GM12875 (cell line): ENCODE results near the gene QSOX1.

Source experiments
- H3K4me3 ChIP-seq: one replicate; pipeline ENCODE4 v1.5.1; 2011; ENCODE audit warnings: low read depth, low read length, control low read depth
- TF ChIP-seq, protein P1 (sequence below): IDR thresholded peaks from 2 replicates; pipeline ENCODE4 v1.5.1; 2011; ENCODE audit warnings: low read depth, mild to moderate bottlenecking, control low read depth, inconsistent platforms, low read length, moderate library complexity, borderline replicate concordance; ENCODE audit not compliant: insufficient read depth

Gene QSOX1

GRCh38 chr1:180235077-180235501, 80.4 kb downstream of the QSOX1 start:
- H3K4me3 ChIP-seq, result no peak overlapping the region
- TF ChIP-seq, protein P1, sequence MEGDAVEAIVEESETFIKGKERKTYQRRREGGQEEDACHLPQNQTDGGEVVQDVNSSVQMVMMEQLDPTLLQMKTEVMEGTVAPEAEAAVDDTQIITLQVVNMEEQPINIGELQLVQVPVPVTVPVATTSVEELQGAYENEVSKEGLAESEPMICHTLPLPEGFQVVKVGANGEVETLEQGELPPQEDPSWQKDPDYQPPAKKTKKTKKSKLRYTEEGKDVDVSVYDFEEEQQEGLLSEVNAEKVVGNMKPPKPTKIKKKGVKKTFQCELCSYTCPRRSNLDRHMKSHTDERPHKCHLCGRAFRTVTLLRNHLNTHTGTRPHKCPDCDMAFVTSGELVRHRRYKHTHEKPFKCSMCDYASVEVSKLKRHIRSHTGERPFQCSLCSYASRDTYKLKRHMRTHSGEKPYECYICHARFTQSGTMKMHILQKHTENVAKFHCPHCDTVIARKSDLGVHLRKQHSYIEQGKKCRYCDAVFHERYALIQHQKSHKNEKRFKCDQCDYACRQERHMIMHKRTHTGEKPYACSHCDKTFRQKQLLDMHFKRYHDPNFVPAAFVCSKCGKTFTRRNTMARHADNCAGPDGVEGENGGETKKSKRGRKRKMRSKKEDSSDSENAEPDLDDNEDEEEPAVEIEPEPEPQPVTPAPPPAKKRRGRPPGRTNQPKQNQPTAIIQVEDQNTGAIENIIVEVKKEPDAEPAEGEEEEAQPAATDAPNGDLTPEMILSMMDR, result no peak

DNA sequence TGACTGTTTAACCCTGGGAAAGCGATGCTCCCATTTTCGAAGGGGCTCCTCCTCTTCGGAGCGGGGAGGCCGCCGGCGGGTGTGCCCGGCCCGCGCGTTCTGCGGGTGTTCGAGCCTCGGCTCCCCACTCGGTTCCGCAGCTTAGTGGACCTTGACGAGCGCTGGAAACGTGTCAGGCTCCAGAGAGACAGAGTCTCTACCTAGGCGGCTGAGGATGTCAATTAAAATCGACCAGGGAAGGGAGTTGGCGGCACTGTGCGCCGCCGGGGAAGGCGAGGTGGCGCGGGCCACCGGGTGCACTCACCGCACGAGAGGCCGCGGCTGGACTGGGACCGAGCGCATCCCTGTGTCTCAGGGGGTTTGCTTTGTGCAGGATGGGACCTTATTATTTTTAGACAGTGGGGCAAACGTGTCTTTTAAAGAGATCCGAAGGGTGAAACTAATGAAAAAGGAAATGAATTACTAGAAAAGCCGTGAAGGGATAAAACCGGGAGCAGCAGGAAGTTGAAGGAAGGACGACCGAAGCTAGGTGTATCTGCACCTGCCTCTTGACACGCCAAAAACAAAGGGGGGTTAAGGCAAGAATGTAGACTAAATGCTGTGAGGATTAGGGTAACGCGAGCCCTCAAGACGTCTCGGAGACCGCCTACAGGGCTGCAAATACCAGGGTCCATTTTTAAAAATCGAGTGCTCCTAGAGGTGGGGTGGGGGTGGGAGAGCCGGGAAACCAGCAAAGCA, 81.0 kb downstream of the QSOX1 start:
- no peak overlapping the region for H3K4me3 ChIP-seq
- TF ChIP-seq, protein P1, result no peak

- H3K4me3 ChIP-seq, result no peak overlapping the region
- TF ChIP-seq, protein P1, result no peak
Measured at GRCh38 chr1:180236698-180237509, 82.2 kb downstream of the QSOX1 start.

- H3K4me3 ChIP-seq, result no peak overlapping the region
- TF ChIP-seq, protein P1, result no peak
Measured at GRCh38 chr1:180237869-180238476, 83.3 kb downstream of the QSOX1 start.

GRCh38 chr1:180238675-180239074, 84.0 kb downstream of the QSOX1 start:
- TF ChIP-seq, protein P1, result no peak
- H3K4me3 ChIP-seq, result no peak overlapping the region

GRCh38 chr1:180239145-180240096, 84.8 kb downstream of the QSOX1 start:
- TF ChIP-seq, protein P1, result no peak

More at GRCh38 chr1:180239145-180240096, 84.8 kb downstream of the QSOX1 start:
- no peak overlapping the region for H3K4me3 ChIP-seq
